ENCODE results near the gene PRXL2A. TPM values are rescaled to one million over a fixed set of nuclear protein-coding genes. Genes with fewer than 3 reads are reported as not detected.

Gene PRXL2A
- total RNA-seq, 1 experiment from 2014 or later, result 47.1 TPM

GRCh38 chr10:80444646-80445319 lies 36.4 kb downstream of the PRXL2A start:
- H3K27ac Mint-ChIP-seq, result no peak overlapping the region
- DNase-seq, result peak; percentile 65
- WGBS (ENCODE audit: extremely low coverage, insufficient read length, low lambda C conversion rate), result no CpG with 5 or more reads among the region's 11 CpGs

More at GRCh38 chr10:80444646-80445319, 36.4 kb downstream of the PRXL2A start:
- no peak overlapping the region for H4K5ac ChIP-seq (ENCODE audit: insufficient read length, low read depth, low read length)
- no peak overlapping the region for H2AFZ ChIP-seq (ENCODE audit: low read length)
- no peak overlapping the region for H3K4ac ChIP-seq (ENCODE audit: low read depth, low read length)
- no peak overlapping the region for H2BK20ac ChIP-seq (ENCODE audit: low read depth, low read length, poor library complexity, severe bottlenecking)
- H3K9me3 ChIP-seq (ENCODE audit: control insufficient read depth, low read depth, low read length), result no peaks in the 10 kb centered on the region
- H3K79me1 ChIP-seq (ENCODE audit: insufficient read depth, low read depth, low read length, poor library complexity, severe bottlenecking), result no peaks in the 10 kb centered on the region
- H2BK120ac ChIP-seq (ENCODE audit: low read depth, low read length, poor library complexity, severe bottlenecking), result no peak overlapping the region
- no peaks in the 10 kb centered on the region for H3K79me2 ChIP-seq (ENCODE audit: insufficient read depth, low read length)
- Mint-ChIP-seq H3K27me3 (ENCODE audit: low read depth) (peaks cover 15% of the 10 kb centered on the region), H3K36me3 (ENCODE audit: insufficient read depth in 1 of 3, low read depth in 3 of 3) (no peaks in the 10 kb centered on the region), H3K4me3 (no peak overlapping the region), H3K9me3 (no peaks in the 10 kb centered on the region), H3K4me1 (peaks cover 14 to 16% of the 10 kb centered on the region in 2 experiments)
- no peak overlapping the region for H3K18ac ChIP-seq (ENCODE audit: insufficient read length, low read depth, low read length)
- peak overlapping the region; percentile 12 for H2BK12ac ChIP-seq (ENCODE audit: insufficient read length, low read depth, low read length)
- no peaks in the 10 kb centered on the region for H4K20me1 ChIP-seq (ENCODE audit: control insufficient read depth, insufficient read depth, insufficient read length)
- H3K27me3 ChIP-seq (ENCODE audit: insufficient read depth, low read length), result no peaks in the 10 kb centered on the region
- no peaks in the 10 kb centered on the region for H3K23me2 ChIP-seq (ENCODE audit: insufficient read length, low read depth, low read length, poor library complexity, severe bottlenecking)
- no peak overlapping the region for H3K23ac ChIP-seq (ENCODE audit: insufficient read length, low read depth, low read length)
- no peak overlapping the region for H3K4me2 ChIP-seq (ENCODE audit: insufficient read depth, insufficient read length, low read length)
- H3K27ac ChIP-seq (ENCODE audit: insufficient read length, low read depth, low read length), result no peak overlapping the region
- no peaks in the 10 kb centered on the region for H3K4me1 ChIP-seq (ENCODE audit: insufficient read depth, low read length)
- no peak overlapping the region for H3K14ac ChIP-seq (ENCODE audit: insufficient read depth, low read length)
- no peak overlapping the region for H2AK5ac ChIP-seq (ENCODE audit: insufficient read length, low read length)
- H2BK15ac ChIP-seq (ENCODE audit: low read depth, low read length), result no peak overlapping the region
- TF ChIP-seq CTCF (conservative IDR thresholded peaks at IDR 0.05), result peak; percentile 72
- H4K8ac ChIP-seq (replicated peaks; ENCODE audit: insufficient read length, low read depth, low read length), result no peak overlapping the region
- H3K56ac ChIP-seq (ENCODE audit: insufficient read length, low read depth, low read length), result no peak overlapping the region
- no peak overlapping the region for H3K9ac ChIP-seq (ENCODE audit: extremely low read depth, insufficient read length, low read length)
- no peak overlapping the region for H4K91ac ChIP-seq (ENCODE audit: insufficient read length, low read depth, low read length)
- H2BK5ac ChIP-seq (ENCODE audit: insufficient read length, low read length), result no peak overlapping the region
- H3T11ph ChIP-seq (ENCODE audit: low read length), result no peak overlapping the region
